ENCODE results near the gene PSMG1.

GRCh38 chr21:39204134-39204533 lies 20.9 kb upstream of the PSMG1 start:
- no peak for TF ChIP-seq EP300 (IDR thresholded peaks at IDR 0.05)
- TF ChIP-seq POLR2A (IDR thresholded peaks at IDR 0.05) = no peak
- TF ChIP-seq CTCF (IDR thresholded peaks at IDR 0.05) = no peak
